NCI-H128 (cell line): ENCODE measurements around the gene SPEF1.
"Not testable (repeated sequence)": the region's sequence is repeated elsewhere in the genome, so short reads cannot be mapped to it uniquely, and the experiment has no call there.

ENCODE experiments used
- DNase-seq: peaks from one replicate; lab custom pipeline; 2025; ENCODE audit not compliant: unreplicated experiment; lab: John Stamatoyannopoulos, UW

Gene SPEF1, protein sequence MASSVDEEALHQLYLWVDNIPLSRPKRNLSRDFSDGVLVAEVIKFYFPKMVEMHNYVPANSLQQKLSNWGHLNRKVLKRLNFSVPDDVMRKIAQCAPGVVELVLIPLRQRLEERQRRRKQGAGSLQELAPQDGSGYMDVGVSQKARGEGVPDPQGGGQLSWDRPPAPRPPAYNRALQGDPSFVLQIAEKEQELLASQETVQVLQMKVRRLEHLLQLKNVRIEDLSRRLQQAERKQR

DNA sequence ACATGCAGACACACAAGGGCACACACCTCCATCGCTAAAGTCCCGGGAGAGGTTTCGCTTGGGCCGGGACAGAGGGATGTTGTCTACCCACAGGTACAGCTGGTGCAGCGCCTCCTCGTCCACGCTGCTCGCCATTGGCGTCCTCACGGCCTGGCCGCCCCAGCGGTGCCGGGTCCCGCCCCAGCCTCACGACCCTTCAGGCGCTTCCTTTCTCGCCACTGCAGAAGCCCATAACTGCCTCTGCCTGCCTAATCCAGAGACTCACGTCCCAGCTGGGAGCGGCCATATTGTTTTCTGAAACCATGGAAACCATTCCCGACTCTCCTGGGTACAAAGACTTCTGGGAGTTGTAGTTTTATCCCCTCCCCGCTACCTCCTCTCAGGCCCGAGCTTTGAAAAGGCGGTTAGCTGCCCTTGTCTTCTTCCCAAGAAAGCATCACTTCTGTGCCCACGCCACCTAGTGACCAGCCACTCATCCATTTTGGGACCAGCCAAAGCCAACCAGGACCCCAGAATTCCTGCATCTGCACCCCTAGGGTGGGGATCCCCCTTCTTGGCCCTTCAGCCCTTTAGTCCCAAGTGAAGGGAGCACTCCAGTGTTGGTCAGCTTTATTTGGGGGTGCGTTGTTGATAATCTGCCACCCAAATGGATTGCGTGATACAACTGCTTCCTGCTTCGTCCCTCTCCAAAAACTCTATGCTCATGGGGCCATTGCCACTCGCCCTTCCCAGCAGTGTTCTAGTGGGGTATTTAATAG lies at the start of gene SPEF1:
SPEF1 (minus strand) TSS at position 296 of the 758 bp plus-strand sequence; CDS start at position 135, 161 bp downstream.
- peak; percentile 49 for DNase-seq

DNA sequence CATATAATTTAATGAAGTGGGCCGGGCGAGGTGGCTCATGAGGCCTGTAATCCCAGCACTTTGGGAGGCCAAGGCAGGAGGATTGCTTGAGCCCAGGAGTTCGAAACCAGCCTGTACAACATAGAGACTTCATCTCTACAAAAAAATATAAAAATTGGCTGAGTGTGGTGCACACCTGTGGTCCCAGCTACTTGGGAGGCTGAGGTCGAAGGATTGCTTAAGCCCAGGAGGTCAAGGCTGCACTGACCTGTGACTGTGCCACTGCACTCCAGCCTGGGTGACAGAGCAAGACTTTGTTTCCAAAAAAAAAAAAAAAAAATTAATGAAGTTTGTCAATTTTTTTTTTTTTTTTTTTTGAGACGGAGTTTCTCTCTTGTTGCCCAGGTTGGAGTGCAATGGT lies 48.6 kb upstream of the SPEF1 start:
- DNase-seq: not testable (repeated sequence)

DNA sequence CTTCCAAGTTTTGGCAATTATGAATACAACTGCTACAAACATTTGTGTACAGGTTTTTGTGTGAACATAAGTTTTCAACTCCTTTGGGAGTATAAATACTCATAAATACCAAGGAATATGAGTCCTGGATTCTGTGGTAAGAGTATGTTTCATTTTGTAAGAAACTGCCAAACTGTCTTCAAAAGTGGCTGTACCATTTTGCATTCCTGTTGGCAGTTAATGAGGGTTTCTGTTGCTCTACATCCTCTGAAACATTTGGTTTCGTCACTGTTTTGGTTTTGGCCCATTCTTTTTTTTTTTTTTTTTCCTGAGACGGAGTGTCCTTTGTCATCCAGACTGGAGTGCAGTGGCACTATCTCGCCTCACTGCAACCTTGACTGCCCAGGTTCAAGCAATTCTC lies 47.5 kb upstream of the SPEF1 start:
- DNase-seq: no peak

DNA sequence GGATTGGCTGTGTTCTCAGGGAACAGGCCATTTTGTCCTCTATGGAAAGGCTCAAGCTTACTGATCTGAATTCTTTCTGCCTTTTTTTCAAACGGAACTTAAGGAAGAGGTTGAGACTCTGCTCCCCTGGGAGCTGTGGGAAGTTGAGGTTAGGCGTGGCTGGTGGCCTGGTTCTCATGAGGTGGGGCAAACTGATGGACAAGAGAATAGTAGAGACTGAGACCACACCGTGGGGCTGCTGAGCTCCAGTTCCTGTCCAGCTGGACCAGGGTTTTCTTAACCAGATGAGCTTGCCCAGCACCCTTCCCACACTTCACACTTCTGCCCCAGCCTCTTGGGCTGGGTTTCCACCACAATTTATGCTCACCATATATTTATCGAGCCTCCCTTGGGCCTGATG lies 45.2 kb upstream of the SPEF1 start:
- DNase-seq: no peak

DNA sequence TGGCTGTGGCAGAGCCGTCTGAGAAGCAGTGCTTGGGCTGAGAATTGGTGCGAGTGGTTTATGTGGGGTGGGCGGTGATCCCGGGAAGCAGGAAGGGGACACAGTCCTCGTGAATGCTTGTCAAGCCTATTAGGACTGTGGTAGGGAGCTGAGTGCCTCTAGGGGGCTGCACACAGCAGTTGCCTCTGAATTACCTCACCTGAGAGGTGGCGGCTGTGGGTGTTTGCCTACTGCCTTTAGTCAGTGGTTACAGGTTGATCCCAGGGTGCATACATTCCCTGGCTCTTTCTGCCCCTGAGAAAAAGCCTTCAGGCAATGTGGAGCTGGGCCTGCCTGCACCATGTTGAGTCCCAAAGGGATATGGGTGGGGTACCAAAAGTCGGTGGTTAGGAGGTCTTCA lies 44.3 kb upstream of the SPEF1 start:
- no peak for DNase-seq

DNA sequence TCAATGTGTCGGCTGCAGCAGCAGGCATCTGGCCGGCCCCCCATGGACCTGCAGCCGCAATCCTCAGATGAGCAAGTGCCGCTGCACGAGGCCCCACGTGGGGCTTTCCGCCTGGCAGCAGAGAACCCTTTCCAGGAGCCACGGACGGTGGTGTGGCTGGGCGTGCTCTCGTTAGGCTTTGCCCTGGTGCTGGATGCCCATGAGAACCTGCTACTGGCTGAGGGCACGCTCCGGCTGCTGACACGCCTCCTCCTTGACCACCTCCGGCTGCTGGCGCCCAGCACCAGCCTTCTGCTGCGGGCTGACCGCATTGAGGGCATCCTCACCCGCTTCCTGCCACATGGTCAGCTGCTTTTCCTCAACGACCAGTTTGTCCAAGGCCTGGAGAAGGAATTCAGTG lies 42.6 kb upstream of the SPEF1 start:
- no peak for DNase-seq

DNA sequence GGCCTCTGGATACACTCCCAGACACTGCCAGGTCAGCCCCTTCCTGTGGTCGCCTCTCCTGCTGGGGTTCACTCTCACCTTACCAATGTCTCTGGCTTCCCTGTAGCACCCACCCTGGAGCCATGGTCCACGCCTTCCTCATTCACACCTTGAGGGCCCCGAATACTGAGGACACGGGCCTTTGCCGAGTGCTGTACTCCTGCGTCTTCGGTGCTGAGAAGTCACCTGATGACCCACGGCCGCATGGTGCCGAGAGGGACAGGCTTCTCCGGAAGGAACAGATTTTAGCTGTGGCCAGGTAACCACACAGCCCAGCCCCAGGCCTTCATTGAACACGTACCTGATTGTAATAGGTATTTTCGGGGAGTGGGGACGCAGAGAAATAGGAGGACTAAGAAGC lies 40.7 kb upstream of the SPEF1 start:
- DNase-seq: no peak

DNA sequence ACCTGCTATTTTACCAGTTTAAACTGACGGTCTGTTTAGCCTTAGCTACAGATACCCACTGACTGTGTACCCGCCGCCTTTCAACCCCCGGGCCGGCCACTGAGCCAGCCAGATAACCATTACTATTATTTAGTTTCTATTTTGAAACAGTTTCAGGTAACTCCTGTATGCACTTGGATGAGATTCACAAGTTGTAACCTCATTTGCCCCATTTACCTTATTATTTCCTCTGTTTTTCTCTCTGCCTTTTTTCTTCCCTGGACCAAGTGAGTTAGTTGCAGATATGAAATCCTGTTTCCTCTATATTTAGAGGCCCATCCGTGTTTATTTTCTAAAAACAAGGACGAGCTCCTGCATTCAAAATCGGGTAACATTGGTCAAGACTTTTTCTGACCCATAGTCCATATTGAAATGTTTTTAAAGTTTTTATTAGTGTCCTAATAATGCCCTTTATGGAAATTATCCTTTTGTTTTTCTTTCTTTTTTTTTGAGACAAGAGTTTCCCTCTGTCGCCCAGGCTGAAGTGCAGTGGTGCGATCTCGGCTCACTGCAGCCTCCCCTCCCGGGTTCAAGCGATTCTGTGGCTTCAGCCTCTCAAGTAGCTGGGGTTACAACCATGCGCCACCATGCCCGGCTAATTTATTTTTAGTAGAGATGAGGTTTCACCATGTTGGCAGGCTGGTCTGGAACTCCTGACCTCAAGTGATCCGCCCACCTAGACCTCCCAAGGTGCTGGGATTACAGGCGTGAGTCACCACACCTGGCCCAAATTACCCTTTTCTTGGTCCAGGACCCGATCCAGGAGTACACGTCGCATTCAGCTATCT lies 39.9 kb upstream of the SPEF1 start:
- no peak for DNase-seq

DNA sequence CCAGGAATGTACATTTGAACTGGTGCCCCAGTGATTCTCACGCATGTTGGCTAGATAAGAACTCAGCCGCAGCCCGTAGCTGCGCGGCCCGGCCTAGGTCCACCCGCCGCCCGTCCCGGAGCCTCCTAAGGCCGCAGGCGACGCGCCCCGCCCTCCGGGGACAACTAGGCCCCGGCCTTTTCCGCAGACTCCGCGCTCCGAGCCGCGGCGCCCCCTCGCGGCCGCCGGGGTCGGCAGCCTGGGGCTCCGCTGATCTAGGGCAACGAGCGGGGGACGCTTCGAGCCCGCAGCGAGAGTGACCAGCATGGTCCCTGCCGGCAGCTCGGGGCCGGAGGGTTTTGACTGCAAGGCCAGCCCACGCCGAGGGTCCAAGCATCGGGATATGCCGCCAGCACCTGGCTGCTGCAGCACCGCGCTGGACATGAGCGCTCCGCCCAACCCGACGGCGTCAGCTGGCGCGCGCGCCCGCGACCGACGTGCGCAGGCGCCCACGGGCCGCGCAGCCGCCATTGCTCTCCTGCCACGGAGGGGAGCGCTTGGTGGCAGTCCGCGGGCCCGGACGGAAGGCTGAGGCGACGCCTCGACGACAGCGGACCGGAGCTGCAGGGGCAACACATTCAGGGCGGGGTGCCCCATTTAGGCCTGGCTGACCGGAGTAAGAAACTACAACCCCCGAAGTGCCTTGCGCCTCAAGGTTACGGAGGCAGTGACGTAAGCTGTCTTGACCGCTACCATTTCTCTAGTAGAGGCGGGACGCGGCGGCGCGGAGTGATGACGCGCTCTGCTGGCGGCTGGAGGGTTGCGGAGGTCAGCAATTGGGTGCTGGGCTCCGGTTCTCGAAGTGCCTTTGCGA lies 39.0 kb upstream of the SPEF1 start, which contains the start of gene AP5S1:
AP5S1 (plus strand) TSS at position 500 of the 853 bp plus-strand sequence. CDS start 1,571 bp downstream, outside the sequence.
- peak; percentile 87 for DNase-seq

DNA sequence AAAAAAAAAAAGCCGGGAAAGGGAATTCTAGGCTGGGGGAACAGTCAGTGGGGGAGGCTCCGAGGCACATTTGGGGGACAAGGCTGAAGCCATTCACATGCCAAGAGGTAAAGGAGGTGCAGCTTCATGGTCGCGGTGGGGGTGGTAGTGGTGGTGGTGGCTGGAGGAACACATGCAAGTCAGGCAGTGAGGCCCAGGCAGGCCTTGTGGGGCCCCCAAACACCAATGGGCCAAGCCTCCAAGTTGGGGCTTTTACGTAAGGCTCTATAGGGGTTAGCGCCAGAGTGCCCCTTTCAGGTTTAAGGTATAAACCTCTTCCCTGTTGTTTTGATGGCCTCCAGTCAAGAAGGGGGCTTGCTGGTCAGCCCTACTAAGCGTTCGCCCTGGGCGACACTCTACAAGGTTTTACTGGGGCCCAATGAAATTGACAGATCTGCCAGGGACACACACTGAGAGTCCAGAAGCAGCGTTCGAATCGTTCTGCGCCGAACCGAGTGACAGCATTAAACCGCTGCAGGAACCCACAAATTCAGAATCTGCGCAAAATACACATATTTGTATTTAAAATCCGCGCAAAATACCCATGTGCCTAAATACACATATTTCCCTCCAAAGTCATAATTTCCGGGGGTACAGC lies 38.3 kb upstream of the SPEF1 start:
- no peak for DNase-seq

DNA sequence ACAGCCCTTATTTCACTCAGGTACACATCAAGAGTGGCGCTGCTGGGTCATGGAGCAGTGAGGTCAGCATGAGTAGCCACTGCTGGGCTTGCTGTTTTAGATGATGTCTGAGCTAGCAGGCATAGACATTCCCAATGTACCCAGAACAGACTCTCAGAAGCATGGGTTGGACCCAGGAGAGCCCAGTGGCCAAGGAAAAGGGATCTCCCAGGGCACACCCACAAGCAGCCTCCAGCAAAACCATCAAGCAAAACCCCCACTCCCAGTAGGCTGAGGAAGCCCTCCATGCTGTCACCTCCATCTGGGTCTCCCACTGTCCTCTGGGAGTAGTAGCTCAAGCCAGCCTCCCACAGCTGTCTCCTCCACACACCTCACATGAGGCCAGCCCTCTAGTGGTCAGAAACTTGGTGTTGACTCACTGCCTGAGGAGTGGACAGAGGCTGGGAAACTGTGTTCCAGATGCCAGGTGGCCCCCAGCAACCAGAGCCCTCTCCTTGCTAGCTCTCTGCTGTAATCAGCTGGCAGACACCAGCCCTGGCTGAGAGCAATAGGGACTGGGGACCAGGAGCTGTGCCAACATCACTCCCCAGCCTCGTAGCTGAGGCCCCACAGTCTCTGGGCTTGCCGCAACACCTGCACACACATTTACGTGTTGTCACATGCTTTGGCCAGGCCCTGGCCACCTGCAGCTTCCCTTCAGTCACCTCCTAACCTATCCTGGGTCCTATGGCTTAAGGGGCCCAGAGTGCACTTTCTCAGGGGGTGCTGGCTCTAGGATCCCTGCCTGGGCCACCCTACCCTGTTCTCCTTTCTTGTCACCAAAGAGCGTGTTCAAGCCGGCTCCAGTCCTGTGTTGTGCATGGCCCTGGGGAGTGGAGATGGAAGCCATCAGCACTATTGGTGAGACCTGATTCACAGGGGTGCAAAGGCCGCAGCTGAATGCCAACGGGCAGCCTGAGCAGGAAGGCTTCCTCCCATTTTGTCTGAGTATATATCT lies 37.2 kb upstream of the SPEF1 start:
- no peak for DNase-seq

DNA sequence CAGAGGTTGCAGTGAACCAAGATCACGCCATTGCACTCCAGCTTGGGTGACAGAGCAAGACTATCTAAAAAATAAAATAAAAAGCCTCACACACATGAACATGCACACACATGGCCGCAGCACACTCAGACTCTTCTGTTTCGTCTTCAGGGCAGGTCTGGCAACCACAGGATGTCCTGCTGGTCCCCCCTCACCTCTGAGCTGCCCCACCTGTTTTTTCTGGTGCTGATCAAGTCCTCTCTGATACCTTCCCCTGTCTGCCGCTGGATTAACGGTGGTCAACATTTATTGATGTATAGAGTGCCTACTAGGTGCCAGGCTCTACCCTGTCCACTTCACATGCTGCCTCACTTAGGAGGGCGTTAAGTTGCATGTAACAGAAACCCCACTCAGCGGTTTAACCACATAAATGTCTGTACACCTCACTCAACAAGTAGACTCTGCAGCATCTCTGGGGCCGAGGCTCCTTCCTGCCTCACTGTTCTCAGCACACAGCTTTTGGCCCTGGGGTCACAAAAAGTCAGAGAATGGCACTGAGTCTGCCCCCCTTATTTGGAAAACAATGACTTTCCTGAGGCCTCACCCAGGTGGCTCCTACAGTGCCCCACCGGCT lies 34.6 kb upstream of the SPEF1 start:
- no peak for DNase-seq

DNA sequence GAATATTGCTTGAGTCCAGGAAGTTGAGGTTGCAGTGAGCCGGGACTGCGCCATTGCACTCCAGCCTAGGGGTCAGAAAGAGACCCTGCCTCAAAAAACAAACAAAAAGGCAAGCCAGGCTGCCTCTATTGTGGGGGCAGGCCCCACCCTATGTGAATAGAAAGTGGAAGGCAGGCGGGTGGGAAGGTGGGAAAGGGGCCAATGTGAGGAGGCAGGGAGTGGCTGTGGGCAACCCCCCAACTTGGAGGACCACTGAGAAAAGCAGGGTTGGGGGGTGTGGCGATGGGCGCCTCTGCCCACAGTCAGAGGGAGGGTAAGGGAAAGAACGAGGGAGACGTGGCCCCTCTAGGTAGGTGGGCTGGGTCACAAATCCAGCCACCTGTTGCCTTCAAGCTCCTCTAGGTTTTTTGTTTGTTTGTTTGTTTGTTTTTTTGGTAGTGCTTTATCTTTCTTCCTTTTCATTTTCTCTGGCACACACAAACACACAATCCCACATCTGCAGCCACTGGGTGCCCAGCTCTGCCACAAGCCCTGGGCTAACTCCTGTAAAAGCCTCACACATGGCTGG lies 33.8 kb upstream of the SPEF1 start:
- DNase-seq: no peak

DNA sequence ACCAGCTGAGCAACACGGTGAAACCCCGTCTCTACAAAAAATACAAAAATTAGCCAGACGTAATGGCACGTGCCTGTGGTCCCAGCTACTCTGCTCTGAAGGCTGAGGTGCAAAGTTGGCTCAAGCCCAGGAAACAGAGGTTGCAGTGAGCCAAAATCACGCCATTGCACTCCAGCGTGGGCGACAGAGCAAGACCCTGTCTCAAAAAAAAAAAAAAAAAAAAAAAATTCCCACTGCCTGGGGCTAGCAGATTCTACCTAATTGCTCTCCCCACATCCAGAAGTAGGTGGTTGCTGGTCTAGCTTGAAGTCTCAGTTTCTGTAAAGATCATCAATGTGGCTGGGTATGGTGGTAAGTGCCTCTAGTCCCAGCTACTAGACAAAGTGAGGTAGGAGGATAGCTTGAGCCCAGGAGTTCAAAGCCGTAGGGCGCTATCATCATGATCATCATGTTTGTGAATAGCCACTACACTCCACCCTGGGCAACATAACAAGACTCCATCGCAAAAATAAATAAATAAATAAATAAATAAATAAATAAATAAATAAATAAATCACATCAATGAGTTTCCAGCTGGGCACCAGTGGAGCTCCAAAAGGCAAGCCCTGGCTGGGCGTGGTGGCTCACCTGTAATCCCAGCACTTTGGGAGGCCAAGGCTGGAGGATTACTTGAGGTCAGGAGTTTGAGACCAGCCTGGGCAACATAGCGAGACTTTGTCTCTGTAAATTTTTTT lies 32.8 kb upstream of the SPEF1 start:
- DNase-seq: no peak

DNA sequence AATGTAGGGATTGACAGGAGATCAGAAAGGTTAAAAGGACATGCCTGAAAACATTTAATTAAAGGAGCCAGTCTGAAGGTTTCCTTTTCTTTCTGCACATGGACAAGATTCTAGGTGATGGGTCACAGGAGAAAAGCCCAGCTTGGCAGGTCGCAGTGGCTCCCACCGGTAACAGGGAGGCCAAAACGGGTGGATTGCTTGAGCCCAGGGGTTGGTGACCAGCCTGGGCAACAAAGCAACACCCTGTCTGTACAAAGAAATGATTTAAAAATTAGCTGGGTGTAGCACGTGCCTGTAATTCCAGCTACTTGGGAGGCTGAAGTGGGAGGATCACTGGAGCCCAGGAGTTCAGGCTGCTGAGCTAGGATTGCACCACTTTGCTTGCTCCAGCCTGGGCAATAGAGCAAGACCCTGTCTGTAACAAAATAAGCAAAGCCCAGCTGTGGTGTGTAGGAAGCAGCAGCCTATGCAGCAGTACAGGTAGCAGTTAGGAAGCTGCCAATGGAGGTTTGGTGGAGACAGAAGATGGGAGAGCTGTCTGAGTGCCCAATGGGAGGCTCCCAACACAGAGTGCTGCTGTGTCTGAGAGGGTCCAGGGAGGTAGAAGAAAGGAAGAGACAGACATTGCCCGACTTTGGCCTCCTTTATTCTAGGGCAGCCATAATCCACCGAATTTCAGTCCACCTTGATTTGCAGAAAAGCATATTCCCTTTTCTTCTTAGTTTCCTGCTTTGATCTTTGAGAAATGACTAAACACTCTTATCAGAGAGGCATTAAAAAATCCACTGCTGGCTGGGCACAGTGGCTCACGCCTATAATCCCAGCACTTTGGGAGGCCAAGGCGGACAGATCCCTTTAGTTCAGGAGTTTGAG lies 32.0 kb upstream of the SPEF1 start:
- no peak for DNase-seq

DNA sequence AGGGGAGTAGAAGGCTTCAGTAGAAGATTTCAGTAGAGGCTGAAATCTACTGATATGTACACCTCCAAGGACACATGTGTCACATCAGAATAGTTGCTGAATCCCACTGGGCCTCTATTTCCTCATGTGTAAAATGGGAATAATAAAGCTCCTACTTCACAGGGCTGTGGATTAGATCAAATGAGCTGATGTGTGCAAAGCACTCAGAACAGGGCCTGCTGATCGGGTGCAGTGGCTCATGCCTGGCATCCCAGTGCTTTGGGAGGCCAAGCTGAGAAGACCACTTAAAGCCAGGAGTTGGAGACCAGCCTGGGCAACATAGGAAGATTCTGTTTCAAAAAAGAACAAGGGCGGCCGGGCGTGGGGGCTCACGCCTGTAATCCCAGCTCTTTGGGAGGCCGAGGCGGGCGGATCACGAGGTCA lies 31.0 kb upstream of the SPEF1 start:
- no peak for DNase-seq
